Ishikawa (cell line): ENCODE results near the gene PSMA4.

Experiments used
- EP300 ChIP-seq: IDR thresholded peaks from 2 replicates; pipeline ENCODE4 v1.6.1; 2012; ENCODE audit warnings: borderline replicate concordance
- FOXM1 ChIP-seq: IDR thresholded peaks from 2 replicates; pipeline ENCODE4 v1.6.1; 2012; ENCODE audit warnings: low read depth, borderline replicate concordance
- TEAD4 ChIP-seq: IDR thresholded peaks from 2 replicates; pipeline ENCODE4 v1.6.1; 2012
- TF ChIP-seq, protein P1 (sequence below): IDR thresholded peaks from 2 replicates; pipeline ENCODE4 v1.6.1; 2012; ENCODE audit warnings: low read depth, mild to moderate bottlenecking

GRCh38 chr15:78550194-78550593 is 9.9 kb downstream of the PSMA4 start:
- TF ChIP-seq EP300 (no peak), TEAD4 (no peak), FOXM1 (no peak)
- TF ChIP-seq, protein P1, sequence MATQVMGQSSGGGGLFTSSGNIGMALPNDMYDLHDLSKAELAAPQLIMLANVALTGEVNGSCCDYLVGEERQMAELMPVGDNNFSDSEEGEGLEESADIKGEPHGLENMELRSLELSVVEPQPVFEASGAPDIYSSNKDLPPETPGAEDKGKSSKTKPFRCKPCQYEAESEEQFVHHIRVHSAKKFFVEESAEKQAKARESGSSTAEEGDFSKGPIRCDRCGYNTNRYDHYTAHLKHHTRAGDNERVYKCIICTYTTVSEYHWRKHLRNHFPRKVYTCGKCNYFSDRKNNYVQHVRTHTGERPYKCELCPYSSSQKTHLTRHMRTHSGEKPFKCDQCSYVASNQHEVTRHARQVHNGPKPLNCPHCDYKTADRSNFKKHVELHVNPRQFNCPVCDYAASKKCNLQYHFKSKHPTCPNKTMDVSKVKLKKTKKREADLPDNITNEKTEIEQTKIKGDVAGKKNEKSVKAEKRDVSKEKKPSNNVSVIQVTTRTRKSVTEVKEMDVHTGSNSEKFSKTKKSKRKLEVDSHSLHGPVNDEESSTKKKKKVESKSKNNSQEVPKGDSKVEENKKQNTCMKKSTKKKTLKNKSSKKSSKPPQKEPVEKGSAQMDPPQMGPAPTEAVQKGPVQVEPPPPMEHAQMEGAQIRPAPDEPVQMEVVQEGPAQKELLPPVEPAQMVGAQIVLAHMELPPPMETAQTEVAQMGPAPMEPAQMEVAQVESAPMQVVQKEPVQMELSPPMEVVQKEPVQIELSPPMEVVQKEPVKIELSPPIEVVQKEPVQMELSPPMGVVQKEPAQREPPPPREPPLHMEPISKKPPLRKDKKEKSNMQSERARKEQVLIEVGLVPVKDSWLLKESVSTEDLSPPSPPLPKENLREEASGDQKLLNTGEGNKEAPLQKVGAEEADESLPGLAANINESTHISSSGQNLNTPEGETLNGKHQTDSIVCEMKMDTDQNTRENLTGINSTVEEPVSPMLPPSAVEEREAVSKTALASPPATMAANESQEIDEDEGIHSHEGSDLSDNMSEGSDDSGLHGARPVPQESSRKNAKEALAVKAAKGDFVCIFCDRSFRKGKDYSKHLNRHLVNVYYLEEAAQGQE: no peak
